ENCODE data around the gene ADAMTS14. TPM values are rescaled to one million over a fixed set of nuclear protein-coding genes. Genes with fewer than 3 reads are reported as not detected.

Gene ADAMTS14
- total RNA-seq, 1 donor from 2014 or later: 4.1 TPM

- Mint-ChIP-seq H3K4me1 (peaks cover 13% of the 10 kb centered on the region), H3K36me3 (no peaks in the 10 kb centered on the region), H3K4me3 (no peak overlapping the region), H3K27ac (no peak overlapping the region), H3K27me3 (ENCODE audit: low read depth) (peaks cover 8% of the 10 kb centered on the region), H3K9me3 (no peaks in the 10 kb centered on the region)
- no peak for TF ChIP-seq CTCF (IDR thresholded peaks at IDR 0.05; ENCODE audit: unreplicated experiment)
- DNase-seq (ENCODE audit: low spot score in 2 of 2, unreplicated experiment in 2 of 2): no peak
Measured at GRCh38 chr10:70689661-70690060, 17.4 kb downstream of the ADAMTS14 start.

DNA sequence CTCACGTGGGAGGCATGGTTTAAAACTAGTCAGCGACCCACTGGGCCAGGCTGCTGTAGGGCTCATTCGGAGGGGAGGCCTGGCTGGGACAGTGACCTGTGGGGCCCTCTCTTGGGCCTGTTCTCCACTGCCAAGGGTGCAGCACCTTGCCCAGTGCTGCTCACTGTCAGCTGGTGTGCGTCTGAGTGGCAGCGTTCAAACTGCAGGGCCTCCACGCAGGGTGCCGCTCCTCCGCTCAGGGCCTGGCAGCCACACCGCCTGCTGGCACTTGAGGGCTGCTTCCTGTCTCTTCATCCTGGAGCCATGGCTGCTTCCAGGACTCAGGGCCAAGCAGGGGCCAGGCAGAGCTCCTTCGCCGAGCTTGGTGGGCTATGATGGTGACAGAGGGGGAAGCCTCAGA is 18.3 kb downstream of the ADAMTS14 start:
- Mint-ChIP-seq H3K36me3 (no peaks in the 10 kb centered on the region), H3K27ac (no peak overlapping the region), H3K9me3 (no peaks in the 10 kb centered on the region), H3K4me1 (peaks cover 4% of the 10 kb centered on the region), H3K4me3 (no peak overlapping the region), H3K27me3 (ENCODE audit: low read depth) (peaks cover 8% of the 10 kb centered on the region)
- no peak for DNase-seq (ENCODE audit: low spot score in 2 of 2, unreplicated experiment in 2 of 2)
- TF ChIP-seq CTCF (IDR thresholded peaks at IDR 0.05; ENCODE audit: unreplicated experiment): no peak

GRCh38 chr10:70691611-70692010 is 19.3 kb downstream of the ADAMTS14 start:
- Mint-ChIP-seq H3K27me3 (ENCODE audit: low read depth) (peaks cover 8% of the 10 kb centered on the region), H3K4me3 (no peak overlapping the region), H3K27ac (no peak overlapping the region), H3K9me3 (no peaks in the 10 kb centered on the region), H3K36me3 (no peaks in the 10 kb centered on the region), H3K4me1 (no peaks in the 10 kb centered on the region)
- no peak for TF ChIP-seq CTCF (IDR thresholded peaks at IDR 0.05; ENCODE audit: unreplicated experiment)
- no peak for DNase-seq (ENCODE audit: low spot score in 2 of 2, unreplicated experiment in 2 of 2)

GRCh38 chr10:70692043-70692603 is 19.8 kb downstream of the ADAMTS14 start:
- TF ChIP-seq CTCF (IDR thresholded peaks at IDR 0.05; ENCODE audit: unreplicated experiment): no peak
- Mint-ChIP-seq H3K9me3 (no peaks in the 10 kb centered on the region), H3K4me1 (no peaks in the 10 kb centered on the region), H3K27ac (no peak overlapping the region), H3K27me3 (ENCODE audit: low read depth) (peaks cover 8% of the 10 kb centered on the region), H3K36me3 (no peaks in the 10 kb centered on the region), H3K4me3 (no peak overlapping the region)
- no peak for DNase-seq (ENCODE audit: low spot score in 2 of 2, unreplicated experiment in 2 of 2)

DNA sequence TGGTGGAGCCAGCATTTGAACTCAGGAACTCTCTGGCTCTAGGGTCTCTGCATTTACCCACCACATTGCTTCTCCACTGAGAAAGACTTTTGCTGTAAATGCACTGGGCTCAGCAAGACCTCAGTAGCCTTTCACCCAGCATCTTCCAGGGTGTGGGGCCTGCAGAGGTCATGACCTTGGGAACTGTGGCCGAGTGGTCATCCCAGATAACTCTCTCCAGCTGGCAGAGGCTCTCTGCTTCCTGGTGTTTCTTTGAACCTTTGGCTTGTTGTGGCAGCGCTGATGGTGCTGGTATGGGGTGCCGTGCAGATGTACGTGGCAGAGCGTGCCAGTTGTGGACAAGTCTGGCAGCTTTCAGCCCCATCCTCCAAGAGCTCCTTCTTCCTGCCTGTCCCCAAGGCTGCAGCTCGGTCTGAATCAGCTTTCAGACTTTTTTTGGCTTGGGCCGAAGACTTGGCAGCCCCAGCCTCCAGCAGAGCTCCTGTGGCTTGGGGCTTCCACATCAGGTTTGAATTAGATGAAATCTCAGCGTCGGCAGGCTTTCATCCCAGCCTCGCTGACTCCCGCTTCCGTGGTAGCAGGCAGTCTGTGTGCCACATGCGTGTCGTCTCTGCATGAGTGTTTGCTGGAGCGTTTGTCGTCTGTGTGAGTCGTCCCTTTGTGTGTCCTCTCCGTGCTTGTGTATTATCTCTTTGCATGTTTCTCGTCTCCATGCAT is 21.5 kb downstream of the ADAMTS14 start:
- H3K27me3 Mint-ChIP-seq (ENCODE audit: low read depth): peaks cover 8% of the 10 kb centered on the region
- H3K27ac Mint-ChIP-seq: no peak overlapping the region
- no peak overlapping the region for H3K4me3 Mint-ChIP-seq
- H3K4me1 Mint-ChIP-seq: no peaks in the 10 kb centered on the region
- no peak for DNase-seq (ENCODE audit: low spot score in 2 of 2, unreplicated experiment in 2 of 2)
- H3K9me3 Mint-ChIP-seq: no peaks in the 10 kb centered on the region
- H3K36me3 Mint-ChIP-seq: no peaks in the 10 kb centered on the region
- no peak for TF ChIP-seq CTCF (IDR thresholded peaks at IDR 0.05; ENCODE audit: unreplicated experiment)
